ENCODE results near the gene CLIC6. TPM values are rescaled to one million over a fixed set of nuclear protein-coding genes. Genes with fewer than 3 reads are reported as not detected.

The CLIC6 gene
- total RNA-seq, 1 experiment from 2014 or later, result not detected

DNA sequence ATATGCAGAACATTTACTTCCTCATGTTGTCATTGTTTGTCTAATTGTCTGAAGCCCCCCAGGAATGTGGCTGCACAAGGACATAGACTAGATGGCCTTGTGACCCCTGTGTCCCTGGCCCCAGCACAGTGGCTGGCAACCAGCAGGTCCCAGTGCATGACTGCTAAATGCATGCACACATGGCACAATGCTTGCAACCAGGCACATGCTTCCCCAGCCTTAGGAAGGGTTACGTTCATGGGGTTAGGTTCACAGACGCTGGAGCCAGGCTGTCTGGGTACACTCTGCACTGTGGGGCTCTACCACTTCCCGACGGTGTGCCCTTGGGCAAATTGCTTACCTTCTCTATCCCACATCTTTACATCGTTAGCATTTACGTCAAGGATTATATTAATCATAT is 21.2 kb upstream of the CLIC6 start:
- Histone ChIP-seq H3K36me3 (ENCODE audit: control insufficient read depth, insufficient read depth, low read length) (no peaks in the 10 kb centered on the region), H3K4me1 (peaks cover 10% of the 10 kb centered on the region; the same call in 1 of the 2 replicates), H3K9me3 (no peaks in the 10 kb centered on the region), H3K27me3 (replicated peaks; ENCODE audit: control insufficient read depth, insufficient read depth, low read length) (no peaks in the 10 kb centered on the region), H3K4me3 (ENCODE audit: low read depth, low read length) (no peak overlapping the region)
- DNase-seq, result no peak
- no TSS peak for BruUV-seq (replicated peaks)
- Mint-ChIP-seq H3K4me1 (ENCODE audit: low read depth, unreplicated experiment) (peaks cover 22% of the 10 kb centered on the region), H3K4me3 (ENCODE audit: unreplicated experiment) (no peak overlapping the region), H3K27ac (ENCODE audit: unreplicated experiment) (no peak overlapping the region), H3K9me3 (ENCODE audit: unreplicated experiment) (no peaks in the 10 kb centered on the region), H3K27me3 (ENCODE audit: insufficient read depth, unreplicated experiment) (no peaks in the 10 kb centered on the region), H3K36me3 (ENCODE audit: insufficient read depth, unreplicated experiment) (no peaks in the 10 kb centered on the region)
- ChIA-PET CTCF (no interaction called here), POLR2A (no interaction called here)
- TF ChIP-seq, protein P1, sequence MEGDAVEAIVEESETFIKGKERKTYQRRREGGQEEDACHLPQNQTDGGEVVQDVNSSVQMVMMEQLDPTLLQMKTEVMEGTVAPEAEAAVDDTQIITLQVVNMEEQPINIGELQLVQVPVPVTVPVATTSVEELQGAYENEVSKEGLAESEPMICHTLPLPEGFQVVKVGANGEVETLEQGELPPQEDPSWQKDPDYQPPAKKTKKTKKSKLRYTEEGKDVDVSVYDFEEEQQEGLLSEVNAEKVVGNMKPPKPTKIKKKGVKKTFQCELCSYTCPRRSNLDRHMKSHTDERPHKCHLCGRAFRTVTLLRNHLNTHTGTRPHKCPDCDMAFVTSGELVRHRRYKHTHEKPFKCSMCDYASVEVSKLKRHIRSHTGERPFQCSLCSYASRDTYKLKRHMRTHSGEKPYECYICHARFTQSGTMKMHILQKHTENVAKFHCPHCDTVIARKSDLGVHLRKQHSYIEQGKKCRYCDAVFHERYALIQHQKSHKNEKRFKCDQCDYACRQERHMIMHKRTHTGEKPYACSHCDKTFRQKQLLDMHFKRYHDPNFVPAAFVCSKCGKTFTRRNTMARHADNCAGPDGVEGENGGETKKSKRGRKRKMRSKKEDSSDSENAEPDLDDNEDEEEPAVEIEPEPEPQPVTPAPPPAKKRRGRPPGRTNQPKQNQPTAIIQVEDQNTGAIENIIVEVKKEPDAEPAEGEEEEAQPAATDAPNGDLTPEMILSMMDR (IDR thresholded peaks at IDR 0.05; ENCODE audit: insufficient read depth in 1 of 2, low read depth in 1 of 2, low read length in 1 of 2, severe bottlenecking in 1 of 2, unreplicated experiment in 1 of 2), result no peak
- intact Hi-C loops (cut with micrococcal nuclease; ENCODE audit: unreplicated experiment), result no loop called here

DNA sequence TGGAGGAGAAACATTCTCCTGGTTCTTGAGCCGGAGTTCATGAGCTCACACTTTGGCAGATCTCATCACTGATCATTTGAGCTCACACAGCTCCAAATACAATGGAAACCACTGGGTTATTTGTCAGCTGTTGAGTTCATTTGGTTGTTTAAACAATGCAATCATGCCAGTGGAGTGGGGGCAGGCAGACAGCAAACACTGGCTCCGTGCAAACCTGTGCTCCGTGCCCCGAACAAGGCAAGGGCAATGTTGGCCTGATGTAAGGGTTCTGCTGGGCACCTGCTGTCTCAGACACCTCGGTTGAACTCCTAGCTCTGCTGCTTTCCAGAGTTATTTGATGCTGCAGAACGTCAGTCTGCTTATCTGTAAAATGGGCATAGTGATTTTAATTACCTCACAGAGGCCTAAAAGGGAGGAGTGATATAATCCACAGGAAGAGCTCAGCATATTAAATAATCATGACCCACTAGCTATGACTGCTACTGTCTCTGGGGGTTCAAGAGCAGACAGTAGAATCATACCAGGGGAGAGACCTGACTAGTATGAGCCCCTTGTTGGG is 20.0 kb upstream of the CLIC6 start:
- ChIA-PET CTCF (no interaction called here), POLR2A (no interaction called here)
- Mint-ChIP-seq H3K27me3 (ENCODE audit: insufficient read depth, unreplicated experiment) (no peaks in the 10 kb centered on the region), H3K27ac (ENCODE audit: unreplicated experiment) (no peak overlapping the region), H3K4me3 (ENCODE audit: unreplicated experiment) (no peak overlapping the region), H3K4me1 (ENCODE audit: low read depth, unreplicated experiment) (peaks cover 22% of the 10 kb centered on the region), H3K36me3 (ENCODE audit: insufficient read depth, unreplicated experiment) (no peaks in the 10 kb centered on the region), H3K9me3 (ENCODE audit: unreplicated experiment) (no peaks in the 10 kb centered on the region)
- no peaks in the 10 kb centered on the region for H3K27me3 ChIP-seq (replicated peaks; ENCODE audit: control insufficient read depth, insufficient read depth, low read length)
- TF ChIP-seq, protein P1 (IDR thresholded peaks at IDR 0.05; ENCODE audit: insufficient read depth in 1 of 2, low read depth in 1 of 2, low read length in 1 of 2, severe bottlenecking in 1 of 2, unreplicated experiment in 1 of 2), result no peak
- no peaks in the 10 kb centered on the region for H3K9me3 ChIP-seq
- peaks cover 10% of the 10 kb centered on the region; the same call in 1 of the 2 replicates for H3K4me1 ChIP-seq
- no peak for DNase-seq
- intact Hi-C loops (cut with micrococcal nuclease; ENCODE audit: unreplicated experiment), result no loop called here
- no peaks in the 10 kb centered on the region for H3K36me3 ChIP-seq (ENCODE audit: control insufficient read depth, insufficient read depth, low read length)
- no peak overlapping the region for H3K4me3 ChIP-seq (ENCODE audit: low read depth, low read length)
- BruUV-seq (replicated peaks), result no TSS peak

DNA sequence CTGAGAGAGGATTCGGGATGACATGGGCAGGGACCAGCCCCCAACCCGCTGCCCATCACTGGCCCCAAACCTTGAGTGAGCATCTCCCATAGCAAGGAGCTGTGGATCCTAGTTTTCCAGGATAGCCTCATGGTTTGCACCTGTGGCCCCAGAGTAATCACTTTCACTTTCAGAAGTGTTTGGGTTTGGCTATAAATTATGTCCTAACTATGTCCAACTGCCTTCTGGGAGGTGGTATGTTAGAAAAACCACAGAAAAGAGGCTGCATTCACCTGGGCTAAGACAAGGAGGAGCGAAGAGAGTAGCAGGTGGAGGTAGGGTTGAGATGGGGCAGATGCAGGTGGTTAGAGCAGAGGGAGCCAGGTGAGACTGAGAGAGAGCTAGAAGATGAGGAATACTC is 19.4 kb upstream of the CLIC6 start:
- intact Hi-C loops (cut with micrococcal nuclease; ENCODE audit: unreplicated experiment), result no loop called here
- no peaks in the 10 kb centered on the region for H3K27me3 ChIP-seq (replicated peaks; ENCODE audit: control insufficient read depth, insufficient read depth, low read length)
- Mint-ChIP-seq H3K27ac (ENCODE audit: unreplicated experiment) (no peak overlapping the region), H3K4me1 (ENCODE audit: low read depth, unreplicated experiment) (peaks cover 22% of the 10 kb centered on the region), H3K27me3 (ENCODE audit: insufficient read depth, unreplicated experiment) (no peaks in the 10 kb centered on the region), H3K9me3 (ENCODE audit: unreplicated experiment) (no peaks in the 10 kb centered on the region), H3K4me3 (ENCODE audit: unreplicated experiment) (no peak overlapping the region), H3K36me3 (ENCODE audit: insufficient read depth, unreplicated experiment) (no peaks in the 10 kb centered on the region)
- no peak overlapping the region for H3K4me3 ChIP-seq (ENCODE audit: low read depth, low read length)
- DNase-seq, result no peak
- no peaks in the 10 kb centered on the region for H3K36me3 ChIP-seq (ENCODE audit: control insufficient read depth, insufficient read depth, low read length)
- ChIA-PET CTCF (no interaction called here), POLR2A (no interaction called here)
- peaks cover 10% of the 10 kb centered on the region; the same call in 1 of the 2 replicates for H3K4me1 ChIP-seq
- TF ChIP-seq, protein P1 (IDR thresholded peaks at IDR 0.05; ENCODE audit: insufficient read depth in 1 of 2, low read depth in 1 of 2, low read length in 1 of 2, severe bottlenecking in 1 of 2, unreplicated experiment in 1 of 2), result no peak
- no peaks in the 10 kb centered on the region for H3K9me3 ChIP-seq
- no TSS peak for BruUV-seq (replicated peaks)

Data from Caco-2 (cell line).